Lower leg skin (tissue), 3 donors: ENCODE data around the gene BBS4.

ENCODE experiments used
- CTCF ChIP-seq, 3 donors: fragments of 450-650 bp; IDR thresholded peaks; one replicate each; pipeline ENCODE4 v1.5.1; 2016; ENCODE audit warnings: antibody characterized with exemption in 3 of 3, mild to moderate bottlenecking in 3 of 3, moderate library complexity in 2 of 3
- POLR2A ChIP-seq, 2 donors: fragments of 450-650 bp; IDR thresholded peaks; one replicate each; pipeline ENCODE4 v1.6.1; 2016 to 2017; ENCODE audit warnings: antibody characterized with exemption in 2 of 2, mild to moderate bottlenecking in 1 of 2, moderate library complexity in 1 of 2

- TF ChIP-seq POLR2A (IDR thresholded peaks at IDR 0.05) (no peak), CTCF (IDR thresholded peaks at IDR 0.05) (no peak)
Measured at GRCh38 chr15:72700076-72700475, 14.1 kb downstream of the BBS4 start.
